Uterus (tissue), 2 donors: ENCODE measurements around the gene NGRN.

Experiments used
- CTCF ChIP-seq, 4 experiments: fragments of 200-600 bp in 2 of 4; fragments of 450-650 bp in 2 of 4; sonication (generic) in 2 of 4; IDR thresholded peaks; one replicate each; pipeline ENCODE4 v1.5.1; 2016 to 2019; ENCODE audit warnings: antibody characterized with exemption in 4 of 4, mild to moderate bottlenecking in 2 of 4, moderate library complexity in 1 of 4
- POLR2A ChIP-seq, 2 donors: fragments of 450-650 bp; IDR thresholded peaks; one replicate each; pipeline ENCODE4 v1.6.1; 2016; ENCODE audit warnings: antibody characterized with exemption in 2 of 2, mild to moderate bottlenecking in 1 of 2, moderate library complexity in 1 of 2

GRCh38 chr15:90266485-90266884, 1.0 kb downstream of the NGRN start:
- no peak for TF ChIP-seq CTCF (IDR thresholded peaks at IDR 0.05)
- no peak for TF ChIP-seq POLR2A (IDR thresholded peaks at IDR 0.05)
